Measurements from ENCODE around the gene RCAN2.

DNA sequence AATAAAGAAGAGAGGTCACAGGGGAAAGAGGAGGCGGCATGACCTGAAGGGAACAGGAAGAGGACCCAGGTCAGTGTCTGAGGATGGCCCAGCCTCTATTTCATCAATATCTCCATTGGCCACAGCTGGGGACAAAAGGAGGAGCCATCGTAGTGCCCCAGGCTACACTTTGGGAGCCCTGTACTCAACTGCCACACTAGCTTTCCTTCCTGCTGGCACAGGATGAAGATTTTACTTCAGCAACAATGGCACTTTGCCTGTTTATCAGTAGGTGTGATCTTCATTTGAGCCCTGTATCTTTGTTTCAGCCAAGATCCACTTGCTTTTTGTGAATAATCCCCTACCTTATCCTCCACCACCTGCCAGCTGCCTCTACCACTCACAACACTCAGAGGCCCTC lies 35.4 kb upstream of the RCAN2 start:
- TF ChIP-seq CTCF (IDR thresholded peaks at IDR 0.05; ENCODE audit: extremely low read depth in 1 of 2, insufficient read depth in 1 of 2, low read depth in 1 of 2, low read length in 2 of 2): no peak
- TF ChIP-seq MAX (IDR thresholded peaks at IDR 0.05; ENCODE audit: insufficient read depth, insufficient read length): no peak
- no peak for TF ChIP-seq POLR2AphosphoS5 (IDR thresholded peaks at IDR 0.05; ENCODE audit: insufficient read depth, low read depth, low read length)
- TF ChIP-seq GATA2 (IDR thresholded peaks at IDR 0.05; ENCODE audit: insufficient read depth, insufficient read length, low read depth, low read length): no peak
- no peak for TF ChIP-seq POLR2A (IDR thresholded peaks at IDR 0.05; ENCODE audit: low read depth, low read length)
- TF ChIP-seq EZH2 (IDR thresholded peaks at IDR 0.05; ENCODE audit: borderline replicate concordance, low read depth, low read length, severe bottlenecking): no peak
- TF ChIP-seq JUN (IDR thresholded peaks at IDR 0.05; ENCODE audit: borderline replicate concordance, insufficient read depth, insufficient read length, low read depth): no peak
